Tibial artery (tissue), 4 donors: ENCODE results near the gene COX6B1.

Experiments
- DNase-seq, 2 donors: peaks; one replicate each; pipeline ENCODE4 v3.0.0-alpha.2; 2019
- H3K27ac ChIP-seq, 2 donors: fragments of 200-600 bp; sonication (generic) in 1 of 2; 1 replicate in 1 of 2; 2 replicates in 1 of 2; pipeline ENCODE4 v1.5.1; 2018 to 2019; ENCODE audit warnings: mild to moderate bottlenecking in 1 of 2
- H3K27me3 ChIP-seq, 2 donors: fragments of 200-600 bp; sonication (generic) in 1 of 2; one replicate each; pipeline versions ENCODE4 v1.5.1 to v1.6.0; 2016 to 2019
- H3K36me3 ChIP-seq, 3 donors: fragments of 200-600 bp; sonication (generic) in 2 of 3; one replicate each; pipeline ENCODE4 v1.5.1; 2016 to 2019; ENCODE audit warnings: mild to moderate bottlenecking in 2 of 3
- H3K4me1 ChIP-seq, 4 donors: fragments of 200-600 bp; sonication (generic) in 2 of 4; 1 replicate in 3 of 4; 2 replicates in 1 of 4; pipeline ENCODE4 v1.5.1; 2016 to 2019
- H3K4me3 ChIP-seq, 2 donors: fragments of 200-600 bp; sonication (generic) in 1 of 2; 1 replicate in 1 of 2; 2 replicates in 1 of 2; pipeline ENCODE4 v1.5.1; 2018 to 2019; ENCODE audit warnings: mild to moderate bottlenecking in 2 of 2
- H3K9me3 ChIP-seq, 3 donors: fragments of 200-600 bp; sonication (generic) in 1 of 3; one replicate each; pipeline ENCODE4 v1.5.1; 2016 to 2019
- CTCF ChIP-seq, 2 experiments: fragments of 200-600 bp in 1 of 2; fragments of 450-650 bp in 1 of 2; IDR thresholded peaks; one replicate each; pipeline ENCODE4 v1.5.1; 2017 to 2019; ENCODE audit warnings: antibody characterized with exemption in 2 of 2, mild to moderate bottlenecking in 1 of 2, moderate library complexity in 1 of 2
- intact Hi-C: fragments of 100-400 bp; cut with DNase I; formaldehyde crosslinking; loops from one replicate; pipeline ENCODE4 v1.15.0; 2023; ENCODE audit warnings: low total_unique reads

Gene COX6B1

GRCh38 chr19:35609851-35610353 is 38.2 kb upstream of the COX6B1 start:
- Histone ChIP-seq H3K4me1 (peaks cover 0 to 16% (median 11%) of the 10 kb centered on the region in 4 donors), H3K27me3 (no peaks in the 10 kb centered on the region), H3K36me3 (peaks cover 0 to 5% (median 0%) of the 10 kb centered on the region in 3 donors), H3K27ac (no peak overlapping the region), H3K9me3 (no peaks in the 10 kb centered on the region), H3K4me3 (no peak overlapping the region)
- no peak for TF ChIP-seq CTCF (IDR thresholded peaks at IDR 0.05)
- no peak for DNase-seq
- intact Hi-C loops = loop anchor here (5.0 kb wide), 1 partner anchor 63 kb away; the partner anchor contains the start of gene TMEM147

GRCh38 chr19:35612224-35612558 is 35.9 kb upstream of the COX6B1 start:
- Histone ChIP-seq H3K4me3 (peak overlapping the region; percentile 68 to 93), H3K27ac (peak overlapping the region; percentile 76), H3K36me3 (peaks cover 0 to 28% (median 0%) of the 10 kb centered on the region in 3 donors), H3K4me1 (peaks cover 0 to 16% (median 11%) of the 10 kb centered on the region in 4 donors), H3K27me3 (no peaks in the 10 kb centered on the region), H3K9me3 (no peaks in the 10 kb centered on the region)
- DNase-seq = no peak
- intact Hi-C loops = loop anchor here (2.0 to 5.0 kb wide), 2 partner anchors 17 to 65 kb away; partner anchors contain the start of genes RBM42 and TMEM147
- no peak for TF ChIP-seq CTCF (IDR thresholded peaks at IDR 0.05)

- H3K4me1 ChIP-seq = peaks cover 0 to 16% (median 11%) of the 10 kb centered on the region in 4 donors
- peak within 1 kb of the TSS; percentile 76 for H3K27ac ChIP-seq
- H3K4me3 ChIP-seq = peak within 1 kb of the TSS; percentile 68 to 93
- DNase-seq = peak; percentile 95
- intact Hi-C loops = loop anchor here (2.0 to 5.0 kb wide), 2 partner anchors 16 to 65 kb away; partner anchors contain the start of genes RBM42 and TMEM147
- no peaks in the 10 kb centered on the region for H3K27me3 ChIP-seq
- no peaks in the 10 kb centered on the region for H3K9me3 ChIP-seq
- peaks cover 0 to 34% (median 0%) of the 10 kb centered on the region in 3 donors for H3K36me3 ChIP-seq
- TF ChIP-seq CTCF (IDR thresholded peaks at IDR 0.05) = peak in 1 of 2 experiments; percentile 25
These were observed 35.4 kb upstream of the COX6B1 start, which contains the start of gene HAUS5 for GRCh38 chr19:35612559-35613321. HAUS5 (plus strand) TSS chr19:35612735; CDS start chr19:35612795, 60 bp downstream.

GRCh38 chr19:35613574-35613973 is 34.5 kb upstream of the COX6B1 start:
- TF ChIP-seq CTCF (IDR thresholded peaks at IDR 0.05) = no peak
- Histone ChIP-seq H3K4me1 (peaks cover 0 to 16% (median 11%) of the 10 kb centered on the region in 4 donors), H3K27me3 (no peaks in the 10 kb centered on the region), H3K4me3 (no peak overlapping the region), H3K9me3 (no peaks in the 10 kb centered on the region), H3K36me3 (peaks cover 0 to 42% (median 0%) of the 10 kb centered on the region in 3 donors), H3K27ac (no peak overlapping the region)
- intact Hi-C loops = loop anchor here (2.0 to 5.0 kb wide), 2 partner anchors 15 to 66 kb away; partner anchors contain the start of genes RBM42 and TMEM147
- no peak for DNase-seq

- H3K27me3 ChIP-seq = no peaks in the 10 kb centered on the region
- no peak for DNase-seq
- intact Hi-C loops = no loop called here
- no peak for TF ChIP-seq CTCF (IDR thresholded peaks at IDR 0.05)
- H3K4me3 ChIP-seq = no peak overlapping the region
- no peak overlapping the region for H3K27ac ChIP-seq
- peaks cover 0 to 16% (median 11%) of the 10 kb centered on the region in 4 donors for H3K4me1 ChIP-seq
- H3K9me3 ChIP-seq = no peaks in the 10 kb centered on the region
- peaks cover 0 to 57% (median 4%) of the 10 kb centered on the region in 3 donors for H3K36me3 ChIP-seq
These were observed 33.1 kb upstream of the COX6B1 start for GRCh38 chr19:35615036-35615435.
